IMR-90 (cell line): ENCODE measurements around the gene KLF16. TPM values are rescaled to one million over a fixed set of nuclear protein-coding genes. Genes with fewer than 3 reads are reported as not detected.

Source experiments
- ATAC-seq: fragments of 200-7000 bp; cut with Tn5 transposase; 2 replicates; pipeline ENCODE4 v1.9.1; 2020; ENCODE audit warnings: low read depth, mild to moderate bottlenecking, moderate library complexity
- BruUV-seq: library from RNA; stranded (reverse); fragments of 400-500 nt; replicated peaks from 2 replicates; lab custom pipeline; 2021; lab: Mats Ljungman, UMichigan
- CTCF ChIA-PET: fragments of 300-600 bp; formaldehyde crosslinking; extraction: SDS; loops from one replicate; lab custom pipeline; 2021; ENCODE audit warnings: antibody characterized with exemption; lab: Yijun Ruan, JAX
- POLR2A ChIA-PET: fragments of 300-600 bp; sonication (Branson Sonifier 250); formaldehyde crosslinking; loops from one replicate; lab custom pipeline; 2022; ENCODE audit warnings: antibody characterized with exemption; ENCODE audit not compliant: unreplicated experiment; lab: Charles Lee
- DNase-seq: peaks from one replicate; pipeline ENCODE4 v3.0.0; 2013
- H2AFZ ChIP-seq: replicated peaks from 2 replicates; pipeline ENCODE3; 2013; ENCODE audit warnings: low read length, mild to moderate bottlenecking; ENCODE audit not compliant: poor library complexity
- H2AK5ac ChIP-seq: 2 replicates; pipeline ENCODE4 v1.6.1; 2013; ENCODE audit warnings: low read depth, low read length, inconsistent platforms
- H2AK9ac ChIP-seq: replicated peaks from 2 replicates; pipeline ENCODE3; 2013; ENCODE audit warnings: mild to moderate bottlenecking, low read depth, low read length, moderate library complexity; ENCODE audit not compliant: poor library complexity
- H2BK120ac ChIP-seq: 2 replicates; pipeline ENCODE4 v1.6.1; 2013; ENCODE audit warnings: low read depth, low read length, inconsistent platforms
- H2BK15ac ChIP-seq: 3 replicates; pipeline ENCODE4 v1.6.1; 2013; ENCODE audit warnings: low read depth, low read length, inconsistent platforms
- H2BK20ac ChIP-seq: 2 replicates; pipeline ENCODE4 v1.6.1; 2013; ENCODE audit warnings: low read depth, mild to moderate bottlenecking, inconsistent platforms, low read length, moderate library complexity
- H2BK5ac ChIP-seq: 2 replicates; pipeline ENCODE4 v1.6.1; 2013; ENCODE audit warnings: mild to moderate bottlenecking, low read depth, low read length, inconsistent platforms; ENCODE audit not compliant: poor library complexity, severe bottlenecking
- H3K14ac ChIP-seq: replicated peaks from 2 replicates; pipeline ENCODE4 v1.6.1; 2013; ENCODE audit warnings: low read depth, low read length, inconsistent platforms
- H3K18ac ChIP-seq: 2 replicates; pipeline ENCODE4 v1.6.1; 2013; ENCODE audit warnings: low read depth, low read length, control low read depth
- H3K23ac ChIP-seq: 2 replicates; pipeline ENCODE4 v1.6.1; 2013; ENCODE audit warnings: low read depth, low read length, inconsistent platforms
- H3K27ac ChIP-seq: 2 replicates; pipeline ENCODE4 v1.5.1; 2013; ENCODE audit warnings: mild to moderate bottlenecking, control low read depth, low read length; ENCODE audit not compliant: insufficient read depth
- H3K27me3 ChIP-seq: 2 replicates; pipeline ENCODE4 v1.6.1; 2013; ENCODE audit warnings: low read length; ENCODE audit not compliant: control insufficient read depth, insufficient read depth
- H3K36me3 ChIP-seq: 2 replicates; pipeline ENCODE4 v1.6.1; 2013; ENCODE audit warnings: low read length, mixed read lengths; ENCODE audit not compliant: control insufficient read depth, insufficient read depth
- H3K4ac ChIP-seq: 2 replicates; pipeline ENCODE4 v1.6.1; 2013; ENCODE audit warnings: low read depth, low read length, inconsistent platforms
- H3K4me1 ChIP-seq: 2 replicates; pipeline ENCODE4 v1.6.1; 2013; ENCODE audit warnings: low read length, mixed read lengths; ENCODE audit not compliant: control insufficient read depth, insufficient read depth
- H3K4me2 ChIP-seq: 2 replicates; pipeline ENCODE4 v1.6.1; 2013; ENCODE audit warnings: low read depth, mild to moderate bottlenecking, control low read depth, low read length, moderate library complexity
- H3K4me3 ChIP-seq: 2 replicates; pipeline ENCODE4 v1.5.1; 2013; ENCODE audit warnings: low read depth, mild to moderate bottlenecking, control low read depth, low read length, moderate library complexity; ENCODE audit not compliant: insufficient read depth
- H3K56ac ChIP-seq: 2 replicates; pipeline ENCODE4 v1.6.1; 2013; ENCODE audit warnings: low read length, inconsistent platforms; ENCODE audit not compliant: insufficient read depth; ENCODE audit errors: extremely low read depth
- H3K79me1 ChIP-seq, 2 experiments: 2 replicates each; pipeline ENCODE4 v1.6.1; 2013; ENCODE audit warnings: low read length in 2 of 2, inconsistent platforms in 1 of 2, low read depth in 1 of 2
- H3K9ac ChIP-seq: 2 replicates; pipeline ENCODE4 v1.6.1; 2013; ENCODE audit warnings: low read depth, low read length, control low read depth
- H3K9me1 ChIP-seq: 2 replicates; pipeline ENCODE4 v1.6.1; 2013; ENCODE audit warnings: low read length, inconsistent platforms; ENCODE audit not compliant: insufficient read depth
- H3K9me3 ChIP-seq: 2 replicates; pipeline ENCODE4 v1.6.1; 2013; ENCODE audit warnings: low read length; ENCODE audit not compliant: control insufficient read depth, insufficient read depth
- H4K20me1 ChIP-seq: 2 replicates; pipeline ENCODE4 v1.6.1; 2013; ENCODE audit warnings: low read length, inconsistent platforms; ENCODE audit not compliant: insufficient read depth
- H4K5ac ChIP-seq: 2 replicates; pipeline ENCODE4 v1.6.1; 2013; ENCODE audit warnings: mild to moderate bottlenecking, low read depth, low read length, control low read depth
- H4K8ac ChIP-seq, 2 experiments: 2 replicates each; pipeline ENCODE4 v1.6.1; 2013; ENCODE audit warnings: low read depth in 2 of 2, low read length in 2 of 2, control low read depth in 1 of 2, inconsistent platforms in 1 of 2
- H4K91ac ChIP-seq: 2 replicates; pipeline ENCODE4 v1.6.1; 2013; ENCODE audit warnings: low read depth, low read length, inconsistent platforms; ENCODE audit not compliant: insufficient read depth
- CEBPB ChIP-seq: IDR thresholded peaks from 2 replicates; pipeline ENCODE4 v1.6.1; 2012; ENCODE audit warnings: low read depth, low read length, improper control_type of control experiment
- MXI1 ChIP-seq: IDR thresholded peaks from 2 replicates; pipeline ENCODE4 v1.6.1; 2012; ENCODE audit warnings: low read depth, mild to moderate bottlenecking, low read length, moderate library complexity, borderline replicate concordance
- WGBS, 2 experiments: methylation state at CpG; one replicate each; pipeline versions ENCODE4 v1.1.5 to v1.1.7; 2013; ENCODE audit warnings: missing lambda C conversion rate in 2 of 2; ENCODE audit not compliant: insufficient read length in 1 of 2; ENCODE audit errors: extremely low coverage in 2 of 2; 5-methylcytosine and 5-hydroxymethylcytosine counted together
- dilution Hi-C: fragments of 300-500 bp; cut with HindIII; formaldehyde crosslinking; loops from one replicate; pipeline ENCODE4 v1.14.3; 2018; ENCODE audit warnings: low sequenced_read_pairs; ENCODE audit not compliant: unreplicated experiment
- in situ Hi-C: fragments of 300-500 bp; cut with MboI; formaldehyde crosslinking; loops from 3 replicates; pipeline ENCODE4 v1.14.3; 2019; ENCODE audit warnings: low sequenced_read_pairs, inconsistent platforms, mixed read lengths
- intact Hi-C: fragments of 100-400 bp; cut with micrococcal nuclease; formaldehyde crosslinking; loops from 2 replicates; pipeline ENCODE4 v1.10.0; 2022
- polyA plus RNA-seq, 3 experiments: library from polyadenylated mRNA; depleted of rRNA; stranded (reverse); fragments of >200 nt; gene quantifications; 2 replicates each; pipeline ENCODE4 v1.2.3, GENCODE V29; 2012; ENCODE audit warnings: low replicate concordance in 1 of 3
- total RNA-seq: library from RNA; depleted of rRNA; stranded (reverse); fragments of >200 nt; gene quantifications from 2 replicates; pipeline ENCODE4 v1.2.3, GENCODE V29; 2012

Gene KLF16
- total and polyA plus RNA-seq, 2 of the 4 experiments (the other 2 are of a cell fraction), result 0.90 to 13.1 TPM

DNA sequence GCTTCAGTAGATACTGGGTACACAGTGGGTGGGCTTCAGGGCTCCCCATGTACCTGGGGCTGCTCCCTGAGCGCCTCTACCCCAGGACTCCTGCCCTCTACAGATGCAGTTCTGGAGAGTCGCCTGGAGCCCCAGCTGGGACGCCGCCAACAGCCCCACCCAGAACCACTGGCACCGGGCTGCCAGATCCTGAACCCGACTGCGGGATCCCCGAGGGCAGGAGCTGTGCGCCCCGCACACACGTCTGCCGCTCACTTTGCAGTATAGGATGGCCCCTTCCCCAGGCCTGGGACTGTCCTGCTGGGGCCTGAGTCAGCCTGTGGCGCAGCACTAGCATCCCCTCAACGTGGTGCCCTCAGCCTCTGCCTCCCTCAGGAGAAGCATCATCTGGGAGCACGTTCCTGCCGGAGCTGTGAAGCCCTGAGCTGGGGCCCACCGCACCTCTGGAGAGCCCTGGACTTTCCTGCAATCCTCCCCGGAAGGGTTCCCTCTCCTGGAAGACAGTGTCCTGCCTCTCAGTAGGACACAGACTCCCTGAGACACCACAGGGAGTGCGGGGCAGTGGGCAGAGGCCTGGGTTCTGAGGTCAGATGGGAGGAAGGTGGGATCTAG is 18.8 kb downstream of the KLF16 start:
- Histone ChIP-seq H4K8ac (no peak overlapping the region), H3K18ac (no peak overlapping the region), H3K36me3 (peaks cover 5% of the 10 kb centered on the region), H3K4me2 (no peak overlapping the region), H3K79me1 (peaks cover 0 to 75% of the 10 kb centered on the region in 2 experiments; a peak in 2 of 4 replicates), H4K91ac (no peak overlapping the region), H3K56ac (no peak overlapping the region), H4K20me1 (peaks cover 84% of the 10 kb centered on the region), H3K23ac (no peak overlapping the region), H2AK5ac (no peak overlapping the region), H3K4me3 (no peak overlapping the region), H2BK20ac (no peak overlapping the region), H2BK120ac (no peak overlapping the region), H3K27ac (no peak overlapping the region), H2BK15ac (no peak overlapping the region), H3K4ac (no peak overlapping the region), H4K5ac (no peak overlapping the region), H2AK9ac (no peak overlapping the region), H2BK5ac (no peak overlapping the region), H3K4me1 (peaks cover 10% of the 10 kb centered on the region), H3K27me3 (no peaks in the 10 kb centered on the region), H3K9me3 (no peaks in the 10 kb centered on the region), H3K9me1 (no peaks in the 10 kb centered on the region), H3K9ac (no peak overlapping the region), H2AFZ (no peak overlapping the region), H3K14ac (no peak overlapping the region)
- DNase-seq (no peak), ATAC-seq (no peak)
- ChIA-PET CTCF (no interaction called here), POLR2A (no interaction called here)
- no TSS peak for BruUV-seq
- in situ Hi-C loops, result no loop called here
- dilution Hi-C loops, result no loop called here
- intact Hi-C loops, result no loop called here
- 93% methylated on average over 7 of the region's 19 CpGs; no CpG with 5 or more reads in 1 of the 2 experiments for WGBS, 2 experiments
- TF ChIP-seq MXI1, result no peak
- TF ChIP-seq CEBPB, result no peak
